IMR-90 (cell line): ENCODE measurements around the gene PLXDC2. TPM values are rescaled to one million over a fixed set of nuclear protein-coding genes. Genes with fewer than 3 reads are reported as not detected.
A peak's percentile ranks its signal among the peaks of the same experiment; 100 is the strongest.

ENCODE experiments used
- ATAC-seq: fragments of 200-7000 bp; cut with Tn5 transposase; 2 replicates; pipeline ENCODE4 v1.9.1; 2020; ENCODE audit warnings: low read depth, mild to moderate bottlenecking, moderate library complexity
- BruUV-seq: library from RNA; stranded (reverse); fragments of 400-500 nt; replicated peaks from 2 replicates; lab custom pipeline; 2021; lab: Mats Ljungman, UMichigan
- CTCF ChIA-PET: fragments of 300-600 bp; formaldehyde crosslinking; extraction: SDS; loops from one replicate; lab custom pipeline; 2021; ENCODE audit warnings: antibody characterized with exemption; lab: Yijun Ruan, JAX
- POLR2A ChIA-PET: fragments of 300-600 bp; sonication (Branson Sonifier 250); formaldehyde crosslinking; loops from one replicate; lab custom pipeline; 2022; ENCODE audit warnings: antibody characterized with exemption; ENCODE audit not compliant: unreplicated experiment; lab: Charles Lee
- DNase-seq: peaks from one replicate; pipeline ENCODE4 v3.0.0; 2013
- H2AFZ ChIP-seq: replicated peaks from 2 replicates; pipeline ENCODE3; 2013; ENCODE audit warnings: low read length, mild to moderate bottlenecking; ENCODE audit not compliant: poor library complexity
- H2AK5ac ChIP-seq: 2 replicates; pipeline ENCODE4 v1.6.1; 2013; ENCODE audit warnings: low read depth, low read length, inconsistent platforms
- H2AK9ac ChIP-seq: replicated peaks from 2 replicates; pipeline ENCODE3; 2013; ENCODE audit warnings: mild to moderate bottlenecking, low read depth, low read length, moderate library complexity; ENCODE audit not compliant: poor library complexity
- H2BK120ac ChIP-seq: 2 replicates; pipeline ENCODE4 v1.6.1; 2013; ENCODE audit warnings: low read depth, low read length, inconsistent platforms
- H2BK15ac ChIP-seq: 3 replicates; pipeline ENCODE4 v1.6.1; 2013; ENCODE audit warnings: low read depth, low read length, inconsistent platforms
- H2BK20ac ChIP-seq: 2 replicates; pipeline ENCODE4 v1.6.1; 2013; ENCODE audit warnings: low read depth, mild to moderate bottlenecking, inconsistent platforms, low read length, moderate library complexity
- H2BK5ac ChIP-seq: 2 replicates; pipeline ENCODE4 v1.6.1; 2013; ENCODE audit warnings: mild to moderate bottlenecking, low read depth, low read length, inconsistent platforms; ENCODE audit not compliant: poor library complexity, severe bottlenecking
- H3K14ac ChIP-seq: replicated peaks from 2 replicates; pipeline ENCODE4 v1.6.1; 2013; ENCODE audit warnings: low read depth, low read length, inconsistent platforms
- H3K18ac ChIP-seq: 2 replicates; pipeline ENCODE4 v1.6.1; 2013; ENCODE audit warnings: low read depth, low read length, control low read depth
- H3K23ac ChIP-seq: 2 replicates; pipeline ENCODE4 v1.6.1; 2013; ENCODE audit warnings: low read depth, low read length, inconsistent platforms
- H3K27ac ChIP-seq: 2 replicates; pipeline ENCODE4 v1.5.1; 2013; ENCODE audit warnings: mild to moderate bottlenecking, control low read depth, low read length; ENCODE audit not compliant: insufficient read depth
- H3K27me3 ChIP-seq: 2 replicates; pipeline ENCODE4 v1.6.1; 2013; ENCODE audit warnings: low read length; ENCODE audit not compliant: control insufficient read depth, insufficient read depth
- H3K36me3 ChIP-seq: 2 replicates; pipeline ENCODE4 v1.6.1; 2013; ENCODE audit warnings: low read length, mixed read lengths; ENCODE audit not compliant: control insufficient read depth, insufficient read depth
- H3K4ac ChIP-seq: 2 replicates; pipeline ENCODE4 v1.6.1; 2013; ENCODE audit warnings: low read depth, low read length, inconsistent platforms
- H3K4me1 ChIP-seq: 2 replicates; pipeline ENCODE4 v1.6.1; 2013; ENCODE audit warnings: low read length, mixed read lengths; ENCODE audit not compliant: control insufficient read depth, insufficient read depth
- H3K4me2 ChIP-seq: 2 replicates; pipeline ENCODE4 v1.6.1; 2013; ENCODE audit warnings: low read depth, mild to moderate bottlenecking, control low read depth, low read length, moderate library complexity
- H3K4me3 ChIP-seq: 2 replicates; pipeline ENCODE4 v1.5.1; 2013; ENCODE audit warnings: low read depth, mild to moderate bottlenecking, control low read depth, low read length, moderate library complexity; ENCODE audit not compliant: insufficient read depth
- H3K56ac ChIP-seq: 2 replicates; pipeline ENCODE4 v1.6.1; 2013; ENCODE audit warnings: low read length, inconsistent platforms; ENCODE audit not compliant: insufficient read depth; ENCODE audit errors: extremely low read depth
- H3K79me1 ChIP-seq, 2 experiments: 2 replicates each; pipeline ENCODE4 v1.6.1; 2013; ENCODE audit warnings: low read length in 2 of 2, inconsistent platforms in 1 of 2, low read depth in 1 of 2
- H3K9ac ChIP-seq: 2 replicates; pipeline ENCODE4 v1.6.1; 2013; ENCODE audit warnings: low read depth, low read length, control low read depth
- H3K9me1 ChIP-seq: 2 replicates; pipeline ENCODE4 v1.6.1; 2013; ENCODE audit warnings: low read length, inconsistent platforms; ENCODE audit not compliant: insufficient read depth
- H3K9me3 ChIP-seq: 2 replicates; pipeline ENCODE4 v1.6.1; 2013; ENCODE audit warnings: low read length; ENCODE audit not compliant: control insufficient read depth, insufficient read depth
- H4K20me1 ChIP-seq: 2 replicates; pipeline ENCODE4 v1.6.1; 2013; ENCODE audit warnings: low read length, inconsistent platforms; ENCODE audit not compliant: insufficient read depth
- H4K5ac ChIP-seq: 2 replicates; pipeline ENCODE4 v1.6.1; 2013; ENCODE audit warnings: mild to moderate bottlenecking, low read depth, low read length, control low read depth
- H4K8ac ChIP-seq, 2 experiments: 2 replicates each; pipeline ENCODE4 v1.6.1; 2013; ENCODE audit warnings: low read depth in 2 of 2, low read length in 2 of 2, control low read depth in 1 of 2, inconsistent platforms in 1 of 2
- H4K91ac ChIP-seq: 2 replicates; pipeline ENCODE4 v1.6.1; 2013; ENCODE audit warnings: low read depth, low read length, inconsistent platforms; ENCODE audit not compliant: insufficient read depth
- BHLHE40 ChIP-seq: fragments of 150-350 bp; IDR thresholded peaks from 2 replicates; pipeline ENCODE4 v1.6.1; 2016; ENCODE audit warnings: mild to moderate bottlenecking, low read depth, low read length
- CEBPB ChIP-seq: IDR thresholded peaks from 2 replicates; pipeline ENCODE4 v1.6.1; 2012; ENCODE audit warnings: low read depth, low read length, improper control_type of control experiment
- CHD1 ChIP-seq: IDR thresholded peaks from 2 replicates; pipeline ENCODE4 v1.6.1; 2012; ENCODE audit warnings: low read depth, low read length, improper control_type of control experiment
- CTCF ChIP-seq: conservative IDR thresholded peaks from 2 replicates; pipeline ENCODE4 v1.5.1; 2012; ENCODE audit warnings: mild to moderate bottlenecking, low read depth, low read length, improper control_type of control experiment
- ELK1 ChIP-seq: fragments of 150-350 bp; IDR thresholded peaks from 2 replicates; pipeline ENCODE4 v1.6.1; 2016; ENCODE audit warnings: low read depth, mild to moderate bottlenecking, low read length, moderate library complexity, borderline replicate concordance
- FOS ChIP-seq: fragments of 150-350 bp; IDR thresholded peaks from 2 replicates; pipeline ENCODE4 v1.6.1; 2016; ENCODE audit warnings: low read depth, low read length
- MAZ ChIP-seq: IDR thresholded peaks from 2 replicates; pipeline ENCODE4 v1.6.1; 2012; ENCODE audit warnings: low read depth, mild to moderate bottlenecking, low read length, improper control_type of control experiment, moderate library complexity, borderline replicate concordance
- MXI1 ChIP-seq: IDR thresholded peaks from 2 replicates; pipeline ENCODE4 v1.6.1; 2012; ENCODE audit warnings: low read depth, mild to moderate bottlenecking, low read length, moderate library complexity, borderline replicate concordance
- NFE2L2 ChIP-seq: fragments of 150-350 bp; IDR thresholded peaks from 2 replicates; pipeline ENCODE4 v1.6.1; 2016; ENCODE audit warnings: low read depth, mild to moderate bottlenecking, low read length
- POLR2A ChIP-seq: IDR thresholded peaks from 2 replicates; pipeline ENCODE4 v1.6.1; 2012; ENCODE audit warnings: mild to moderate bottlenecking, low read depth, low read length
- RAD21 ChIP-seq: IDR thresholded peaks from 2 replicates; pipeline ENCODE4 v1.6.1; 2012; ENCODE audit warnings: low read length, improper control_type of control experiment
- RCOR1 ChIP-seq: IDR thresholded peaks from 2 replicates; pipeline ENCODE4 v1.6.1; 2012; ENCODE audit warnings: mild to moderate bottlenecking, low read length, improper control_type of control experiment; ENCODE audit not compliant: insufficient replicate concordance
- RFX5 ChIP-seq: IDR thresholded peaks from 2 replicates; pipeline ENCODE4 v1.8.0; 2012; ENCODE audit warnings: low read depth, mild to moderate bottlenecking, low read length, moderate library complexity
- SMC3 ChIP-seq: fragments of 150-350 bp; IDR thresholded peaks from 2 replicates; pipeline ENCODE4 v1.6.1; 2016; ENCODE audit warnings: low read depth, mild to moderate bottlenecking, antibody characterized with exemption, low read length, moderate library complexity
- USF2 ChIP-seq: fragments of 150-350 bp; IDR thresholded peaks from 2 replicates; pipeline ENCODE4 v1.6.1; 2017; ENCODE audit warnings: mild to moderate bottlenecking, antibody characterized with exemption, low read length, low read depth
- WGBS, 2 experiments: methylation state at CpG; one replicate each; pipeline versions ENCODE4 v1.1.5 to v1.1.7; 2013; ENCODE audit warnings: missing lambda C conversion rate in 2 of 2; ENCODE audit not compliant: insufficient read length in 1 of 2; ENCODE audit errors: extremely low coverage in 2 of 2; 5-methylcytosine and 5-hydroxymethylcytosine counted together
- dilution Hi-C: fragments of 300-500 bp; cut with HindIII; formaldehyde crosslinking; loops from one replicate; pipeline ENCODE4 v1.14.3; 2018; ENCODE audit warnings: low sequenced_read_pairs; ENCODE audit not compliant: unreplicated experiment
- in situ Hi-C: fragments of 300-500 bp; cut with MboI; formaldehyde crosslinking; loops from 3 replicates; pipeline ENCODE4 v1.14.3; 2019; ENCODE audit warnings: low sequenced_read_pairs, inconsistent platforms, mixed read lengths
- intact Hi-C: fragments of 100-400 bp; cut with micrococcal nuclease; formaldehyde crosslinking; loops from 2 replicates; pipeline ENCODE4 v1.10.0; 2022
- polyA plus RNA-seq, 3 experiments: library from polyadenylated mRNA; depleted of rRNA; stranded (reverse); fragments of >200 nt; gene quantifications; 2 replicates each; pipeline ENCODE4 v1.2.3, GENCODE V29; 2012; ENCODE audit warnings: low replicate concordance in 1 of 3
- total RNA-seq: library from RNA; depleted of rRNA; stranded (reverse); fragments of >200 nt; gene quantifications from 2 replicates; pipeline ENCODE4 v1.2.3, GENCODE V29; 2012

PLXDC2 gene
- total and polyA plus RNA-seq, 2 of the 4 experiments (the other 2 are of a cell fraction): 3.2 to 6.1 TPM

- H3K36me3 ChIP-seq: no peaks in the 10 kb centered on the region
- no peaks in the 10 kb centered on the region for H3K4me1 ChIP-seq
- H3K27me3 ChIP-seq: no peaks in the 10 kb centered on the region
- H2AK9ac ChIP-seq: no peak overlapping the region
- no peak overlapping the region for H3K56ac ChIP-seq
- CTCF ChIA-PET: no interaction called here
- no peak overlapping the region for H2AFZ ChIP-seq
- POLR2A ChIA-PET: no interaction called here
- dilution Hi-C loops (no loop called here), intact Hi-C loops (loop anchor here (5.0 kb wide), 1 partner anchor 363 kb away; the partner anchor contains the start of gene PLXDC2), in situ Hi-C loops (no loop called here)
- H3K18ac ChIP-seq: no peak overlapping the region
- H3K23ac ChIP-seq: no peak overlapping the region
- H3K4me2 ChIP-seq: peak overlapping the region; percentile 51
- no peak overlapping the region for H4K5ac ChIP-seq
- no peak overlapping the region for H2BK20ac ChIP-seq
- H4K91ac ChIP-seq: no peak overlapping the region
- H3K79me1 ChIP-seq: no peaks in the 10 kb centered on the region
- no peak for TF ChIP-seq RCOR1
- no peak for TF ChIP-seq MXI1
- no peak for TF ChIP-seq FOS
- TF ChIP-seq SMC3: no peak
- no peak for TF ChIP-seq CTCF
- no peak for TF ChIP-seq CEBPB
- TF ChIP-seq USF2: no peak
- TF ChIP-seq MAZ: no peak
- TF ChIP-seq ELK1: no peak
- TF ChIP-seq BHLHE40: no peak
- TF ChIP-seq CHD1: no peak
- no peak for TF ChIP-seq RAD21
- TF ChIP-seq NFE2L2: no peak
- no peak for TF ChIP-seq RFX5
- TF ChIP-seq POLR2A: no peak
- H2BK5ac ChIP-seq: no peak overlapping the region
- H2AK5ac ChIP-seq: no peak overlapping the region
- H3K27ac ChIP-seq: no peak overlapping the region
- ATAC-seq: no peak
- H3K9me3 ChIP-seq: no peaks in the 10 kb centered on the region
- H2BK15ac ChIP-seq: no peak overlapping the region
- no peak overlapping the region for H2BK120ac ChIP-seq
- H4K8ac ChIP-seq: no peak overlapping the region
- H3K9ac ChIP-seq: no peak overlapping the region
- no peak overlapping the region for H3K4ac ChIP-seq
- H3K9me1 ChIP-seq: no peaks in the 10 kb centered on the region
- no peak overlapping the region for H3K4me3 ChIP-seq
- BruUV-seq: no TSS peak
- no peak for DNase-seq
- 60% methylated on average over 1 of the region's 1 CpG; no CpG with 5 or more reads in 1 of the 2 experiments for WGBS, 2 experiments
- no peaks in the 10 kb centered on the region for H4K20me1 ChIP-seq
- H3K14ac ChIP-seq: no peak overlapping the region
Measured at GRCh38 chr10:20180766-20181165, 364.5 kb downstream of the PLXDC2 start.
